Tibial artery (tissue), 4 donors: Measurements from ENCODE around the gene TEX51.

Experiments used
- DNase-seq, 2 donors: peaks; one replicate each; pipeline ENCODE4 v3.0.0-alpha.2; 2019
- H3K27ac ChIP-seq, 2 donors: fragments of 200-600 bp; sonication (generic) in 1 of 2; 1 replicate in 1 of 2; 2 replicates in 1 of 2; pipeline ENCODE4 v1.5.1; 2018 to 2019; ENCODE audit warnings: mild to moderate bottlenecking in 1 of 2
- H3K27me3 ChIP-seq, 2 donors: fragments of 200-600 bp; sonication (generic) in 1 of 2; one replicate each; pipeline versions ENCODE4 v1.5.1 to v1.6.0; 2016 to 2019
- H3K36me3 ChIP-seq, 3 donors: fragments of 200-600 bp; sonication (generic) in 2 of 3; one replicate each; pipeline ENCODE4 v1.5.1; 2016 to 2019; ENCODE audit warnings: mild to moderate bottlenecking in 2 of 3
- H3K4me1 ChIP-seq, 4 donors: fragments of 200-600 bp; sonication (generic) in 2 of 4; 1 replicate in 3 of 4; 2 replicates in 1 of 4; pipeline ENCODE4 v1.5.1; 2016 to 2019
- H3K4me3 ChIP-seq, 2 donors: fragments of 200-600 bp; sonication (generic) in 1 of 2; 1 replicate in 1 of 2; 2 replicates in 1 of 2; pipeline ENCODE4 v1.5.1; 2018 to 2019; ENCODE audit warnings: mild to moderate bottlenecking in 2 of 2
- H3K9me3 ChIP-seq, 3 donors: fragments of 200-600 bp; sonication (generic) in 1 of 3; one replicate each; pipeline ENCODE4 v1.5.1; 2016 to 2019
- intact Hi-C: fragments of 100-400 bp; cut with DNase I; formaldehyde crosslinking; loops from one replicate; pipeline ENCODE4 v1.15.0; 2023; ENCODE audit warnings: low total_unique reads
- TF ChIP-seq, protein P1 (sequence below), 2 experiments: fragments of 200-600 bp in 1 of 2; fragments of 450-650 bp in 1 of 2; IDR thresholded peaks; one replicate each; pipeline ENCODE4 v1.5.1; 2017 to 2019; ENCODE audit warnings: antibody characterized with exemption in 2 of 2, mild to moderate bottlenecking in 1 of 2, moderate library complexity in 1 of 2

Gene TEX51

DNA sequence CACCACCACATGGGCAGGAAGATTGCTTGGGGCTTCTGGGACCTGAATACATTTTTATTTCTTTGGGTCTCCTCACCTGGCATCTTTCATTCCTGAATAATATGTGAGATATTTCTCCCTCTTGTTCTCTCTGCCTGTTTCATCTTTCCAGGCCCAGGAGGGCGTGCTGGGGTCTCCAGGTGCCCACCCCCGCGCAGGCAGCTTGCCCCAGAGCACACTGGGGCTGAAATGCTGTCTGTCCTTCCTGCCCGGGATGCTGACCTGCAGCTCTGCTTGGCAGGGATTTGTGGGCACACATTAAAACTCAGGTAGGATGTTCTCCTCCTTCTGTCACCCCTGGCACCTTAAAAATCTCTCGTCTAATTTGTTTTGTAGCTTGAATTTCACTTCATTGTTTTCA is 39.7 kb upstream of the TEX51 start:
- DNase-seq = no peak
- Histone ChIP-seq H3K27me3 (peaks cover 0 to 2% of the 10 kb centered on the region in 2 donors), H3K4me3 (no peak overlapping the region), H3K4me1 (no peaks in the 10 kb centered on the region), H3K27ac (no peak overlapping the region), H3K9me3 (no peaks in the 10 kb centered on the region), H3K36me3 (no peaks in the 10 kb centered on the region)
- intact Hi-C loops = no loop called here
- TF ChIP-seq, protein P1, sequence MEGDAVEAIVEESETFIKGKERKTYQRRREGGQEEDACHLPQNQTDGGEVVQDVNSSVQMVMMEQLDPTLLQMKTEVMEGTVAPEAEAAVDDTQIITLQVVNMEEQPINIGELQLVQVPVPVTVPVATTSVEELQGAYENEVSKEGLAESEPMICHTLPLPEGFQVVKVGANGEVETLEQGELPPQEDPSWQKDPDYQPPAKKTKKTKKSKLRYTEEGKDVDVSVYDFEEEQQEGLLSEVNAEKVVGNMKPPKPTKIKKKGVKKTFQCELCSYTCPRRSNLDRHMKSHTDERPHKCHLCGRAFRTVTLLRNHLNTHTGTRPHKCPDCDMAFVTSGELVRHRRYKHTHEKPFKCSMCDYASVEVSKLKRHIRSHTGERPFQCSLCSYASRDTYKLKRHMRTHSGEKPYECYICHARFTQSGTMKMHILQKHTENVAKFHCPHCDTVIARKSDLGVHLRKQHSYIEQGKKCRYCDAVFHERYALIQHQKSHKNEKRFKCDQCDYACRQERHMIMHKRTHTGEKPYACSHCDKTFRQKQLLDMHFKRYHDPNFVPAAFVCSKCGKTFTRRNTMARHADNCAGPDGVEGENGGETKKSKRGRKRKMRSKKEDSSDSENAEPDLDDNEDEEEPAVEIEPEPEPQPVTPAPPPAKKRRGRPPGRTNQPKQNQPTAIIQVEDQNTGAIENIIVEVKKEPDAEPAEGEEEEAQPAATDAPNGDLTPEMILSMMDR (IDR thresholded peaks at IDR 0.05) = no peak

DNA sequence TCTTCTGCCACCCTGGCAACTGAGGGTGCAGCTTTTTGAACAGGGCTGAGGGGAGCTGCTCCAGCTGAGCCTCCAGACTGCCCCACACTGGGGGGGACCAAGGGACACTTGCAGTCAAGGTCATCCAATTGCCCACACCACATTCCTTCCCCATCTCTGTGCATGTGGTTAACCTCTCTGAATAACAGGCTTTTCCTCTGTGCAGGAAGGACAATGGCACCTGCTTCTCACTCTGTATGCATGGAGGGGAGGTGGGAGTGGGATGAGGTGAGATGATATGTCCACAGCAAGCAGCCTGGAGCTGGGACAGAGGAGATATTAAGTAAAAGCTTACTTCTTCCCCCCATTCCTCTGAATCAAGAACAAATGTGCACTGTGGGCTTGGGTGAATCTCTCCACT is 39.1 kb upstream of the TEX51 start:
- Histone ChIP-seq H3K27me3 (peaks cover 0 to 2% of the 10 kb centered on the region in 2 donors), H3K9me3 (no peaks in the 10 kb centered on the region), H3K27ac (no peak overlapping the region), H3K4me1 (no peaks in the 10 kb centered on the region), H3K36me3 (no peaks in the 10 kb centered on the region), H3K4me3 (no peak overlapping the region)
- no peak for DNase-seq
- intact Hi-C loops = no loop called here
- TF ChIP-seq, protein P1 (IDR thresholded peaks at IDR 0.05) = no peak

DNA sequence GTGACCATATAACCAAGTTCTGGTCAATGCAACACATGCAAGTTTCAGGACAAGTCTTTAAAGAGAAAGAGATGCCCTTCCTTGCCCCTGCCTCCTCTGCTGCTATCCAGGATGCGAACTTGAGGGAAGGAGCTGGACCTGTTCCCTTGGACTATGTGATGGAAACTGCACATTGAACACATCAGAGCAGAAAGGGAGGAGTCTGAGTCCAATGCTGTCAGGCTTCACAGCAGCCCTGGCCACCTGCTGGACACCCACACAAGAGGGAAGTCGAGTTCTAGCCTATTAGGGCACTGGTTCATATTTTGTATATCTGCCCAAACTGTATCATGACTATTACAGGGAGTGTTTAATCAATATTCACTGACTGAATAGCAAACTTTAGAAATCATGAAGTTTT is 38.3 kb upstream of the TEX51 start:
- intact Hi-C loops = no loop called here
- no peak overlapping the region for H3K27ac ChIP-seq
- TF ChIP-seq, protein P1 (IDR thresholded peaks at IDR 0.05) = no peak
- no peak for DNase-seq
- H3K4me3 ChIP-seq = no peak overlapping the region
- no peaks in the 10 kb centered on the region for H3K9me3 ChIP-seq
- peaks cover 0 to 2% of the 10 kb centered on the region in 2 donors for H3K27me3 ChIP-seq
- no peaks in the 10 kb centered on the region for H3K36me3 ChIP-seq
- no peaks in the 10 kb centered on the region for H3K4me1 ChIP-seq

DNA sequence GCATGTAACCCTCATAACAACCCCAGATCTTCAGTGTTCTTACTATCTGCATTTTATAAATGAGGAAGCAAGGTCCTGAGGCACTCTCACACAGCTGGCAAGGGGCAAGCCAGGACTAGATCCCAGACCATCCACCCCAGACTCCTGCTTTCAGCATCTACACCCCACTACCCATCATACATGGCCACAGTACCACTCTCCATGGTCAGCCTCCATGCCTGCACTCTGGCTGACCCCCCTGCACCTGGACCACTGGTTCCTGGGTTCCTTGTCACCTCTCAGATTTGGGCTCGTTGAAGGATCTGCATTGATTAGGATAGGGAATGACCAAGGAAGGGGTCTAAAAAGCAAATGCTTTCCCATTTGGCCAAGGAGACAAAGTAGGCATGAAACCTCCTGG is 36.0 kb upstream of the TEX51 start:
- intact Hi-C loops = no loop called here
- Histone ChIP-seq H3K4me1 (no peaks in the 10 kb centered on the region), H3K36me3 (no peaks in the 10 kb centered on the region), H3K27me3 (peaks cover 0 to 2% of the 10 kb centered on the region in 2 donors), H3K9me3 (no peaks in the 10 kb centered on the region), H3K4me3 (no peak overlapping the region), H3K27ac (no peak overlapping the region)
- TF ChIP-seq, protein P1 (IDR thresholded peaks at IDR 0.05) = no peak
- DNase-seq = no peak

DNA sequence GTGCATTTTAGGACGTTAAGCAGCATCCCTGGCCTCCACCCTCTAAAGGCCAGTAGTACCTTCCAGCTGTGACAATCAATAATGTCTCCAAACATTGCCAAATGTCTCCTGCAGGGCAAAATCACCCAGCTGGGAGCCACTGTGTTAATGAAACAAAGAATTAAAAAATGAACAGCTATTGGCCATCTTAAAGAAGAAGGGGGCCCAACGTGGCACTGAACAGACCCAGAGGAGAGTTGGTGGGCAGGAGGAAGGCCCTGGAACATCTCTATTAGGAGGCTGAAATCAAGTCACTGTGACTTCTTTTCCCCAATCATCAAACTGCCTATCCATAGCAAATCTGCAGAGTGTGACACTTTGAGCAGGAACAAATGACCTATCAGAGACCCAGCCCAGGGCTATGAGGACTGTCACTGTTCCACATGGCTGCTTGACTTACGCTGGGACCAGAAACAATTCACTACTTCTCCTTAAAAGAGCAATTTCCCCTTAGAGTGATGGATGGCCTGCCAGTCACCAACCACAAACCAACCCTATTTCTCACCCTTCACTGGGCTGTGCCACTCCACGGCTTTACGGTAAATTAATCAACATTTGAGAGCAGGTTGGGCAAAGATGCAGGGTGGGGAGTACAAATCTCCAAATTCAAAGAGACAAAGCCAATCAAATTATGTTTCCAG is 35.2 kb upstream of the TEX51 start:
- DNase-seq = no peak

More for the DNA sequence above, 35.2 kb upstream of the TEX51 start:
- intact Hi-C loops = no loop called here
- Histone ChIP-seq H3K36me3 (no peaks in the 10 kb centered on the region), H3K4me3 (no peak overlapping the region), H3K27me3 (peaks cover 0 to 2% of the 10 kb centered on the region in 2 donors), H3K27ac (no peak overlapping the region), H3K9me3 (no peaks in the 10 kb centered on the region), H3K4me1 (no peaks in the 10 kb centered on the region)
- TF ChIP-seq, protein P1 (IDR thresholded peaks at IDR 0.05) = no peak
